SH-SY5Y (cell line): Measurements from ENCODE around the gene JAKMIP3.
A peak's percentile ranks its signal among the peaks of the same experiment; 100 is the strongest.

Source experiments
- GATA2 ChIP-seq: IDR thresholded peaks from 2 replicates; pipeline ENCODE4 v1.6.1; 2011; ENCODE audit warnings: mild to moderate bottlenecking, low read depth, low read length
- GATA3 ChIP-seq: IDR thresholded peaks from 2 replicates; pipeline ENCODE4 v1.6.1; 2011; ENCODE audit warnings: low read depth, mild to moderate bottlenecking, low read length, moderate library complexity

The JAKMIP3 gene

DNA sequence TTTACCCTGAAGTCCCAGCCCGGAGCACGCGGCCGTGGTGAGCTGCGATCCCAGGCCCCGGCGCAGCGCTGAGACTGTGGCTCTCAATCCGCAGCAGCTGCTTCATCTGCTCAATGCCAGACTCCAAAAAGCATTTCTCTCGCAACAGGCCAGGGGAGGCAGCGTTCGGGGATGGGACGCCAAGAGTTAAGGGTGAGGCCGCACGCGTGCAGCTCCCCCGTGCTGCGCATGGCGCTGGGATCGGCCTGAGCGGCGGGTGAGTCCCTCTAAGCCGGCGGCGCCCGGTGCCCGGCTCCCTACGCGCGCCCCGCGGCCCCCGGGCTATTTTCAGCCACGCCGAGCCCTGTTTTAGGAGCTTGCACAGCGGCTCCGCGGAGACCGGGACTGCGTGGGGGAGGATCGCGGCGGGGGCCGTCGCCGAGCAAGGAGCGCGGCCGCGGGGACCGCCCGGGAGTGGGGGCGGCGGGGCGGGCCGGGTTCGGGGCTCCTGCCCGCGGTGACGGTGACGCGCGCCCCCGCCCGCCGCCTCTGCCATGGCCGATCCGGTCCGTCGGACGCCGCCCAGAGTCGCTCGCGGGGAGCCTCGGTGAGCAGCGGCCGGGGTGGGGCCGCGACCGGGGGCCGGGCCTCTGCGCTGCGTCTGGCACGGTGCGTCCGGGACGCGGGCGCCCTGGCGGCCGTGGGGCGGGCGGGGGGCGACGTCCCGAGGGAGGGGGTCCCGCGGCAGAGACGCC lies 29.4 kb upstream of the JAKMIP3 start:
- TF ChIP-seq GATA3: no peak
- no peak for TF ChIP-seq GATA2

GRCh38 chr10:132036887-132037675 lies 28.7 kb upstream of the JAKMIP3 start:
- TF ChIP-seq GATA2 (no peak), GATA3 (no peak)

GRCh38 chr10:132037676-132037975 lies 28.1 kb upstream of the JAKMIP3 start:
- TF ChIP-seq GATA2 (no peak), GATA3 (no peak)

DNA sequence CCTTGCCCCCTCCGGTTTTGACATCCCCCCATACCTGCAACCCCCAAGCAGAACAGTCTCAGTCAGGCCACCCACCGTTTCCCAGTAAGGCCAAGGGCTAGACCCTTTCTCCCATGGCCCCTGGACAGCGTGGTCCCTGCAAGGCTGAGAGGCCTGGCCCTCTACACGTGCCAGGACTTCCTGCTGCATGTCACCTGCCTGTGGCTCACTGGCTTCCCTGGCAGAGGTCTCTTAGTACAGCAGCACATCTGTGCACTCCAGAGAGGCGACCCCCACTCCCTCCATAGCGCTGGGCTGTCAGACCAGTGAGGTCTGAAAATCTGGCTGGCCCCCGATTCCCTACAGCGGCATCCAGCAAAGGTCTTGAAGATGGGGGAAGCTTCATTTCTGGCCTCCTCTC lies 26.4 kb upstream of the JAKMIP3 start:
- TF ChIP-seq GATA2: no peak
- no peak for TF ChIP-seq GATA3

- peak; percentile 23; the same call in 1 of the 2 replicates for TF ChIP-seq GATA2
- TF ChIP-seq GATA3: no peak
Observed at GRCh38 chr10:132040046-132040445, 25.7 kb upstream of the JAKMIP3 start.

GRCh38 chr10:132041340-132041739 lies 24.4 kb upstream of the JAKMIP3 start:
- TF ChIP-seq GATA2 (no peak), GATA3 (no peak)

DNA sequence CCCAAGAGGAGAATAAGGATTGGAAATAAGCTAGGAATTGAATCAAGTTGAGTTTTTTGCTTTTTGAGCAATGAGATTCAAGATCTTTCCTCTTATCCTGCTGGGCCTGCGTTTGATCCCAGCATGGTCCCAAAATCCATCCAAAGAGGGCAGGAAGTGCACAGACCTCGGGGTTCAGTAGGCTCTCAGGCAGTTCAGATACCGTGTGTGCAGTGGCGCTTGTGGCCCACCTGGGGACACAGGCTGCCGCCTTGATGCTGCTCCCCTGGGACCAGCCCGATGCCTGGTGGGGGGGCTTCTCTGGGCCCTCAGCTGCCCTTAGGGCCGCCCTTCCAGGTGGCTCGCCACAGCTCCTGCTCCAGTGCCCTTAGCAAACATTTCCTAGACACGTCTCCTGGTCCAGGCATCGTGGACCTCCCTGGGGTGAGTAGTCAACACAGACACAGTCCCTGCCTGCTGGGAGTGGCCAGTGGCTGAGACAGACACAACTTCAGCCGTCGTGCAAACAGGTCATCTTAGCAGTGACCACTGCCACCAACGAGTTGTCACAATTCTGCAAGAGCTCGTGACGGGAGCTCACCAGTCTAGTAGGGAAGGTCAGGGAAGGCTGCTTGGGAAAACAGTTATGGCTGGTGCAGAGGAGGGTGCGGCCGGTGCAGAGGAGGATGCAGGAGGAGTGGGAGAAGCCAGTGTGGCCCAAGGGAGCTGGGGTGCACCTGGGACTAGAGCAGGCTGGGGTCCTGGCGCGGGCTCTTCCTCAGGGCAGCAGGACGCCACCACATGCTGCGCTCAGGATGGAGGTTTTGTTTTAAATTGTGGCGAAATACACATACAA lies 21.7 kb upstream of the JAKMIP3 start:
- no peak for TF ChIP-seq GATA3
- TF ChIP-seq GATA2: no peak

- TF ChIP-seq GATA3 (no peak), GATA2 (no peak)
Observed at GRCh38 chr10:132044803-132045202, 20.9 kb upstream of the JAKMIP3 start.

GRCh38 chr10:132045324-132045723 lies 20.4 kb upstream of the JAKMIP3 start:
- TF ChIP-seq GATA3 (no peak), GATA2 (no peak)

- TF ChIP-seq GATA3 (no peak), GATA2 (no peak)
Observed at GRCh38 chr10:132047575-132048293, 18.0 kb upstream of the JAKMIP3 start.

DNA sequence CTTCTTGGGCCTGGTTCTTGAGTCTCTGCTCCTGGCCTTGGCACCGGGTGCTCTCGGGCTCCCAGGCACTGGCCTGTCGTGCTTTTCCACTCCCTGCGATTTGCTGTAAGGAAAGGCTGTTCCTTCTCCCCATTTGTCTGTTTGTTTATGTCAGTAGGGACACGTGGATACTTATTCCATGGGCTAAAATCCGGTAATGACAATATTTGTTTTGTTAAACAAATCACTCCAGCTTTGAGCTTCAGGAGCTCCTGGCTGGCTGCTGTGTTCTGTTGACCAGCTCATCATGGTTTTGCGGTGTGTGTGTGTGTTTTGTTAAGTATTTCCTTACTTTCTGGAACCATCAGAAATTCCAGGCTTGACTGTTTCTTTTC lies 17.5 kb upstream of the JAKMIP3 start:
- no peak for TF ChIP-seq GATA2
- no peak for TF ChIP-seq GATA3

GRCh38 chr10:132050191-132050590 lies 15.6 kb upstream of the JAKMIP3 start:
- no peak for TF ChIP-seq GATA2
- TF ChIP-seq GATA3: no peak

DNA sequence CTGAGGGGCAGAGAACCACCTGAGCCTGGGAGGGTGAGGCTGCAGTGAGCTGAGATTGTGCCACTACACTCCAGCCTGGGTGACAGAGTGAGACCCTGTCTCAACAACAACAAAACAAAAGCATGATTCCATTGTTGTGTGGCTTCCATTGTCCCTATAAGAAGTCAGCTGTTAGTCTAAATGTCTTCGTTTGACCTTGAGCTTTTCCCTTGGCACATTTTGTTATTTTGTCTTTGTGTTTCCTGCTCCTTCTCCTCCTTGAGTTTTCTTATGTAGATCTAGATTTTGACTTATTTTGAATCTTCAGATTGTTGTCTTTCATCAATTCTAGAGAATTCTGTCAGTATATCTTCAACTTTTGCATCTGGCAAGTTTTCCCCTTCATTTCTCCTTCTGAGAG lies 13.6 kb upstream of the JAKMIP3 start:
- TF ChIP-seq GATA3: no peak
- no peak for TF ChIP-seq GATA2

DNA sequence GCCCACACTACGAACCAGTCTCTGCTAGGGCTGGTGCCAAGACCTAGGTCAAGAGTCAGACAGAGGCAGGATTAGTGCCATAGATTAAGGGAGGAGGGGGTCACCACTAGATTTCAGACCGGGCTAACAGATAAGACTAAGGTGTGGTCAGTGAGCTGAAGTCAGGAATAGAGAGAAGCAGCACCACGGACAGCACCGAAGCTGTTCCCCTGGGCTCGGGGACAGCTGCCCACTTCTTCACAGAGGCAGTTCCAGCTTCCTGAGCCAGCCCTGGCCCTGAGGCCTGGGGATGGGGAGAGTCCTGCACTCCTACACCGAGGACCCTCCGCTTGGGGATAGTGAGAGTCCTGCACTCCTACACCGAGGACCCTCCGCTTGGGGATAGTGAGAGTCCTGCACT lies 11.2 kb upstream of the JAKMIP3 start:
- TF ChIP-seq GATA3 (no peak), GATA2 (no peak)
